ENCODE results near the gene KCP. TPM values are rescaled to one million over a fixed set of nuclear protein-coding genes. Genes with fewer than 3 reads are reported as not detected.

KCP gene
- total RNA-seq, 1 experiment from 2014 or later, result 1.6 TPM

- CTCF ChIA-PET, result no interaction called here
- no peak for ATAC-seq
- POLR2A ChIA-PET, result no interaction called here
Observed at GRCh38 chr7:128932862-128933179, 22.3 kb upstream of the KCP start.

DNA sequence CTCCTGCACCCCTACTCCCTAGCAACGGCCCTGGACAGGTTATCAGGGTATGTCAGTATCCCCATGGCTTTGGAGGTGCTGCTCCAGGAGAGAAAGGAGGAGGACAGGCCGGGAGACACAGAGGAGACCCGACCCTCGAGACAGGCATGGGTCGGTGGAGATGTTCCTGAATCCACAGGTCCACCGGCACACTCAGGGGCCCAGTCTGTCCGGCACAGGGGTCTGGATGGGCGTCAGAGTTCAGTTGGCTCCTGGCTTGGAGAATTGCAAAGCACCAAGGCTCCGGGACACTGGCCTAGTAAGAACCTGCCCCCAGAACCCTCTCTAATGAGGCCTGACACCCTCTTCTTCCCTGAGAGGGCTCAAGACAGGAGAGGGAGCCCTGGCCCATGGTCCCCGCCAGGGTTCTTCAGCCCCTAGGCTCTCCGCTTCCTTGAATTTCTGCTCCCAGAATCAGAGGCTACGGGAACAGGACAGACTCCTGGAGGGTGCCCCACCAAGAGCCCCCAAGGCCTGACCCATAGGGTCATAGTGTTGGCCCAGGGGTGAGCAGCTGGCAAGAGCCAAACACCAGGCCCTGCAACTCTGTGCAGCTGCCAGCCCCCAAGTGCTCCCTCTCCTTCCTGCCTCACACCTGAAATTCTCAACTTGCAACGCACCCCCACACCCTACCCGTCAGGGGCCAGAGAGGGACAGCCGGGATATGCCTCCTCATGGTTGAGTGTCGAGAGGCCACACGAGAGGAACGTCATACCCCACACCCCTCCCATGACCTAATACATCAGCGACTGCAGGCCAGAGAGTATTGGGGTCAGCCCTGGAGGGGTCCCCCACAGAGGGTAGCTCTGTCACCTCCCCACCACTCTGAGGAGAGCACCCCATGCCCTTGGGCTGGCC lies 21.7 kb upstream of the KCP start:
- H3K27me3 ChIP-seq (ENCODE audit: insufficient read depth, low read length), result no peaks in the 10 kb centered on the region
- no peak for TF ChIP-seq ATF3 (IDR thresholded peaks at IDR 0.05)
- no peak for TF ChIP-seq POLR2A (IDR thresholded peaks at IDR 0.05; ENCODE audit: borderline replicate concordance, extremely low read depth, insufficient read depth, insufficient read length)
- TF ChIP-seq EGR1 (IDR thresholded peaks at IDR 0.05; ENCODE audit: low read depth), result no peak
- TF ChIP-seq ELF1 (IDR thresholded peaks at IDR 0.05; ENCODE audit: borderline replicate concordance, low read depth), result no peak
- TF ChIP-seq SRF (IDR thresholded peaks at IDR 0.05; ENCODE audit: low read depth), result no peak
- no peak for TF ChIP-seq ZFX (IDR thresholded peaks at IDR 0.05)
- no peaks in the 10 kb centered on the region for H3K9me3 ChIP-seq (ENCODE audit: control insufficient read depth in 1 of 2, insufficient read depth in 1 of 2, low read depth in 1 of 2, low read length in 2 of 2)
- ChIA-PET POLR2A (no interaction called here), CTCF (no interaction called here), RAD21 (ENCODE audit: low non-redundant PET in 1 of 2, low total read pairs in 2 of 2, uncharacterized antibody in 2 of 2, unreplicated experiment in 2 of 2) (no interaction called here)
- no peak overlapping the region for H3K4me3 ChIP-seq (replicated peaks in 1 of 2; ENCODE audit: low read depth in 1 of 2, low read length in 2 of 2)
- H3K4me2 ChIP-seq (ENCODE audit: low read length), result no peak overlapping the region
- peaks cover 3% of the 10 kb centered on the region in 2 experiments; a peak in 2 of 4 replicates for H3K4me1 ChIP-seq (ENCODE audit: control insufficient read depth in 1 of 2, insufficient read depth in 2 of 2, low read length in 2 of 2)
- H3K9ac ChIP-seq (ENCODE audit: low read length), result no peak overlapping the region
- no peaks in the 10 kb centered on the region for H3K79me2 ChIP-seq (ENCODE audit: insufficient read depth, low read length)
- H3K36me3 ChIP-seq (ENCODE audit: control insufficient read depth in 1 of 2, insufficient read depth in 2 of 2, low read length in 2 of 2), result no peaks in the 10 kb centered on the region
- intact Hi-C loops (cut with micrococcal nuclease), result no loop called here
- DNase-seq (ENCODE audit: low read depth, low spot score) (no peak), ATAC-seq (no peak)
- no peak overlapping the region for H3K27ac ChIP-seq (ENCODE audit: low read depth, low read length)
- H2AFZ ChIP-seq (ENCODE audit: low read depth, low read length, poor library complexity, severe bottlenecking), result no peak overlapping the region
- H3K9me2 ChIP-seq (ENCODE audit: insufficient read depth), result no peaks in the 10 kb centered on the region
- no TSS peak for BruUV-seq (replicated peaks)
- no peaks in the 10 kb centered on the region for H4K20me1 ChIP-seq (ENCODE audit: insufficient read depth)

More at GRCh38 chr7:128932862-128933179, 22.3 kb upstream of the KCP start:
- no peak overlapping the region for H3K27ac ChIP-seq (ENCODE audit: low read depth, low read length)
- no peak overlapping the region for H2AFZ ChIP-seq (ENCODE audit: low read depth, low read length, poor library complexity, severe bottlenecking)
- no peaks in the 10 kb centered on the region for H3K79me2 ChIP-seq (ENCODE audit: insufficient read depth, low read length)
- H3K4me1 ChIP-seq (ENCODE audit: control insufficient read depth in 1 of 2, insufficient read depth in 2 of 2, low read length in 2 of 2), result peaks cover 6 to 8% of the 10 kb centered on the region in 2 experiments; a peak in 2 of 4 replicates
- no peak overlapping the region for H3K4me3 ChIP-seq (replicated peaks in 1 of 2; ENCODE audit: low read depth in 1 of 2, low read length in 2 of 2)
- no TSS peak for BruUV-seq (replicated peaks)
- H3K27me3 ChIP-seq (ENCODE audit: insufficient read depth, low read length), result no peaks in the 10 kb centered on the region
- no peaks in the 10 kb centered on the region for H3K9me3 ChIP-seq (ENCODE audit: control insufficient read depth in 1 of 2, insufficient read depth in 1 of 2, low read depth in 1 of 2, low read length in 2 of 2)
- no peak for DNase-seq (ENCODE audit: low read depth, low spot score)
- intact Hi-C loops (cut with micrococcal nuclease), result no loop called here
- H3K4me2 ChIP-seq (ENCODE audit: low read length), result no peak overlapping the region
- no peaks in the 10 kb centered on the region for H3K36me3 ChIP-seq (ENCODE audit: control insufficient read depth in 1 of 2, insufficient read depth in 2 of 2, low read length in 2 of 2)
- TF ChIP-seq EZH2phosphoT487 (IDR thresholded peaks at IDR 0.05; ENCODE audit: borderline replicate concordance), result no peak
- H3K9ac ChIP-seq (ENCODE audit: low read length), result no peak overlapping the region
- H4K20me1 ChIP-seq (ENCODE audit: insufficient read depth), result no peaks in the 10 kb centered on the region
- RAD21 ChIA-PET (ENCODE audit: low non-redundant PET in 1 of 2, low total read pairs in 2 of 2, uncharacterized antibody in 2 of 2, unreplicated experiment in 2 of 2), result no interaction called here
- no peaks in the 10 kb centered on the region for H3K9me2 ChIP-seq (ENCODE audit: insufficient read depth)

All from HCT116 (cell line).